Caco-2 (cell line): Measurements from ENCODE around the gene ECM2. TPM values are rescaled to one million over a fixed set of nuclear protein-coding genes. Genes with fewer than 3 reads are reported as not detected.

ENCODE experiments used
- BruUV-seq: library from RNA; stranded (reverse); fragments of 400-500 nt; replicated peaks from 2 replicates; lab custom pipeline; 2021; lab: Mats Ljungman, UMichigan
- CTCF ChIA-PET: fragments of 300-600 bp; sonication (Branson Sonifier 250); formaldehyde crosslinking; loops from one replicate; lab custom pipeline; 2022; ENCODE audit warnings: antibody characterized with exemption; lab: Charles Lee
- POLR2A ChIA-PET: fragments of 300-600 bp; sonication (Branson Sonifier 250); formaldehyde crosslinking; loops from one replicate; lab custom pipeline; 2022; ENCODE audit warnings: antibody characterized with exemption; lab: Charles Lee
- DNase-seq, 2 experiments: peaks; one replicate each; pipeline versions ENCODE4 v3.0.0 to v3.0.0-alpha.2; 2020 to 2022
- H3K27me3 ChIP-seq: replicated peaks from 2 replicates; pipeline ENCODE4 v1.6.0; 2011; ENCODE audit warnings: low read length; ENCODE audit not compliant: control insufficient read depth, insufficient read depth
- H3K36me3 ChIP-seq: 2 replicates; pipeline ENCODE4 v1.5.1; 2011; ENCODE audit warnings: low read length; ENCODE audit not compliant: control insufficient read depth, insufficient read depth
- H3K4me1 ChIP-seq: fragments of 250-450 bp; sonication (Bioruptor Pico); 2 replicates; pipeline ENCODE4 v1.5.1; 2020; ENCODE audit warnings: mild to moderate bottlenecking
- H3K4me3 ChIP-seq: 2 replicates; pipeline ENCODE4 v1.5.1; 2011; ENCODE audit warnings: low read depth, mild to moderate bottlenecking, control low read depth, low read length
- H3K9me3 ChIP-seq: fragments of 250-450 bp; sonication (Bioruptor Pico); 2 replicates; pipeline ENCODE4 v1.5.1; 2020; ENCODE audit warnings: mild to moderate bottlenecking, moderate library complexity
- H3K27ac Mint-ChIP-seq: one replicate; pipeline ENCODE4 v1.8.0; 2022; ENCODE audit warnings: mixed read lengths; ENCODE audit not compliant: unreplicated experiment
- H3K27me3 Mint-ChIP-seq: one replicate; pipeline ENCODE4 v1.8.0; 2022; ENCODE audit warnings: mixed read lengths; ENCODE audit not compliant: insufficient read depth, unreplicated experiment
- H3K36me3 Mint-ChIP-seq: one replicate; pipeline ENCODE4 v1.8.0; 2022; ENCODE audit warnings: mild to moderate bottlenecking, mixed read lengths; ENCODE audit not compliant: insufficient read depth, unreplicated experiment
- H3K4me1 Mint-ChIP-seq: one replicate; pipeline ENCODE4 v1.8.0; 2022; ENCODE audit warnings: low read depth, mixed read lengths; ENCODE audit not compliant: unreplicated experiment
- H3K4me3 Mint-ChIP-seq: one replicate; pipeline ENCODE4 v1.8.0; 2022; ENCODE audit warnings: mild to moderate bottlenecking, moderate library complexity, mixed read lengths; ENCODE audit not compliant: unreplicated experiment
- H3K9me3 Mint-ChIP-seq: one replicate; pipeline ENCODE4 v1.8.0; 2022; ENCODE audit warnings: mixed read lengths; ENCODE audit not compliant: unreplicated experiment
- intact Hi-C: fragments of 100-400 bp; cut with micrococcal nuclease; formaldehyde crosslinking; loops from one replicate; pipeline ENCODE4 v1.10.0; 2022; ENCODE audit not compliant: unreplicated experiment
- total RNA-seq: library from RNA; stranded (reverse); gene quantifications from 2 replicates; pipeline ENCODE4 v1.2.3, GENCODE V29; 2022
- TF ChIP-seq, protein P1 (sequence below), 2 experiments: fragments of 200-600 bp in 1 of 2; IDR thresholded peaks; 1 replicate in 1 of 2; 2 replicates in 1 of 2; pipeline versions ENCODE4 v1.5.1 to v1.8.0; 2011 to 2022; ENCODE audit warnings: antibody characterized with exemption in 1 of 2, control low read depth in 1 of 2, inconsistent platforms in 1 of 2, low read depth in 1 of 2, low read length in 1 of 2, mild to moderate bottlenecking in 1 of 2, moderate library complexity in 1 of 2; ENCODE audit not compliant: insufficient read depth in 1 of 2, severe bottlenecking in 1 of 2, unreplicated experiment in 1 of 2

Gene ECM2
- total RNA-seq, 1 experiment from 2014 or later, result not detected

DNA sequence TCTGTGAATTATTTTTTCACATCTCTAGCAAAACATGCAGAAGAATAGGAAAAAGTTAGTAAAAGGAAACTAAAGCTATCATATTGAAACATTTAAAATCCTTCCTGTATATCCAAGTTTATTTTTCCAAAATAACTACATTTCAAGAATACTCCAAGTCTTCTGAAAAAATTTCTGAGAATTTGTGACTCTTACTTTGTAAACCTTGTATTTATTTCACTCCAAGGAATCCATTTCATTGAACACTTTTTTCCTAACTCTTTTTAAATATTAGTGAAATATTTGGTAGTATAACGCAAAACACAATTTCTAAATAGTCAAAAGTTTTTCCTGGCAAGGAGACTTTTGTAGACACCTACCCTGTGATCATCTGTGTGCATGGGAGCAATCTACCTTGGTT is 19.3 kb downstream of the ECM2 start:
- Histone ChIP-seq H3K36me3 (no peaks in the 10 kb centered on the region), H3K4me3 (no peak overlapping the region), H3K27me3 (no peaks in the 10 kb centered on the region), H3K4me1 (no peaks in the 10 kb centered on the region), H3K9me3 (no peaks in the 10 kb centered on the region)
- TF ChIP-seq, protein P1, sequence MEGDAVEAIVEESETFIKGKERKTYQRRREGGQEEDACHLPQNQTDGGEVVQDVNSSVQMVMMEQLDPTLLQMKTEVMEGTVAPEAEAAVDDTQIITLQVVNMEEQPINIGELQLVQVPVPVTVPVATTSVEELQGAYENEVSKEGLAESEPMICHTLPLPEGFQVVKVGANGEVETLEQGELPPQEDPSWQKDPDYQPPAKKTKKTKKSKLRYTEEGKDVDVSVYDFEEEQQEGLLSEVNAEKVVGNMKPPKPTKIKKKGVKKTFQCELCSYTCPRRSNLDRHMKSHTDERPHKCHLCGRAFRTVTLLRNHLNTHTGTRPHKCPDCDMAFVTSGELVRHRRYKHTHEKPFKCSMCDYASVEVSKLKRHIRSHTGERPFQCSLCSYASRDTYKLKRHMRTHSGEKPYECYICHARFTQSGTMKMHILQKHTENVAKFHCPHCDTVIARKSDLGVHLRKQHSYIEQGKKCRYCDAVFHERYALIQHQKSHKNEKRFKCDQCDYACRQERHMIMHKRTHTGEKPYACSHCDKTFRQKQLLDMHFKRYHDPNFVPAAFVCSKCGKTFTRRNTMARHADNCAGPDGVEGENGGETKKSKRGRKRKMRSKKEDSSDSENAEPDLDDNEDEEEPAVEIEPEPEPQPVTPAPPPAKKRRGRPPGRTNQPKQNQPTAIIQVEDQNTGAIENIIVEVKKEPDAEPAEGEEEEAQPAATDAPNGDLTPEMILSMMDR (IDR thresholded peaks at IDR 0.05; ENCODE audit: insufficient read depth in 1 of 2, low read depth in 1 of 2, low read length in 1 of 2, severe bottlenecking in 1 of 2, unreplicated experiment in 1 of 2), result no peak
- no TSS peak for BruUV-seq
- no peak overlapping the region for H3K27ac Mint-ChIP-seq
- no peaks in the 10 kb centered on the region for H3K9me3 Mint-ChIP-seq
- H3K36me3 Mint-ChIP-seq, result no peaks in the 10 kb centered on the region
- H3K4me1 Mint-ChIP-seq, result no peaks in the 10 kb centered on the region
- no peaks in the 10 kb centered on the region for H3K27me3 Mint-ChIP-seq
- CTCF ChIA-PET, result no interaction called here
- POLR2A ChIA-PET, result no interaction called here
- no peak overlapping the region for H3K4me3 Mint-ChIP-seq
- no peak for DNase-seq
- intact Hi-C loops, result no loop called here

DNA sequence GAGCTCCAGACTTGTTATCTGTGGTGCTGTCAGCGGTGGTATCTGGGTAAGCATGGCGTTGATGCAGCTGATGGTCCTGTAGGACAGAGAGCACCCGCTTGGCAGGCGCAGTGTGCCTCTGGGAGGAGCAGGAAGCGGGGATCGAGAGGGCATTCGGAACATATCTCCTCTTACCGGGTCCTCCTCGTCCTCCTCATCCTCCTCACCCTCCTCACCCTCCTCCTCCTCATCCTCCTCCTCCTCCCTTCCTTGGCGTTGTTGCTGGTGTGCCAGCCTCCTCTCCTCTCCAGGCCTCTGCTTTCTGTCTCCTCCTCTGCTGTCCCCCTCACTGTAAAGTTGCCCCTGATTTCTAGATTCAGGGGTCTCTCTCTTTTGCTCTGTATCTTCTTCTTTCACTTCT is 21.2 kb downstream of the ECM2 start:
- Histone ChIP-seq H3K36me3 (no peaks in the 10 kb centered on the region), H3K4me3 (no peak overlapping the region), H3K27me3 (no peaks in the 10 kb centered on the region), H3K9me3 (no peaks in the 10 kb centered on the region), H3K4me1 (no peaks in the 10 kb centered on the region)
- ChIA-PET CTCF (no interaction called here), POLR2A (no interaction called here)
- Mint-ChIP-seq H3K4me3 (no peak overlapping the region), H3K27me3 (no peaks in the 10 kb centered on the region), H3K4me1 (no peaks in the 10 kb centered on the region), H3K9me3 (no peaks in the 10 kb centered on the region), H3K27ac (no peak overlapping the region), H3K36me3 (no peaks in the 10 kb centered on the region)
- DNase-seq, result no peak
- intact Hi-C loops, result no loop called here
- BruUV-seq, result no TSS peak
- TF ChIP-seq, protein P1 (IDR thresholded peaks at IDR 0.05; ENCODE audit: insufficient read depth in 1 of 2, low read depth in 1 of 2, low read length in 1 of 2, severe bottlenecking in 1 of 2, unreplicated experiment in 1 of 2), result no peak

DNA sequence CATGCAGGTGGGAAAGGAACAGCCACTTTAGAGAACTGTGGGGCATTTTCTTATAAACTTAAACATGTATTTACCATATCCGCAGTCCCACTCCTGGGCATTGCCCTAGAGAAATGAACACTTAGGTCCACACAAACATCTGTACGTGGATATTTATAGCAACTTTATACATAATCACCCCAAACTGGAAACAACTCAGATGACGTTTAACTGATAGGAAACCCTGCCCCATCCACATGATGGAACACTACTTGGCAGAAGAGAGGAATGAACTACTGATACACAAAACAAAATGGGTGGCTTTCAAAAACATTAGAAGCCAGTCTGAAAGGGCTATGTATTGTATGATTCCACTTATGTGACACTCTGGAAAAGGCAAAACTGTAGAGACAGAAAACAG is 22.4 kb downstream of the ECM2 start:
- POLR2A ChIA-PET, result no interaction called here
- Mint-ChIP-seq H3K27ac (no peak overlapping the region), H3K27me3 (no peaks in the 10 kb centered on the region), H3K4me3 (no peak overlapping the region), H3K9me3 (no peaks in the 10 kb centered on the region), H3K36me3 (no peaks in the 10 kb centered on the region), H3K4me1 (no peaks in the 10 kb centered on the region)
- intact Hi-C loops, result no loop called here
- DNase-seq, result no peak
- BruUV-seq, result no TSS peak
- no peak overlapping the region for H3K4me3 ChIP-seq
- H3K9me3 ChIP-seq, result no peaks in the 10 kb centered on the region
- no peaks in the 10 kb centered on the region for H3K27me3 ChIP-seq
- no peaks in the 10 kb centered on the region for H3K36me3 ChIP-seq
- H3K4me1 ChIP-seq, result no peaks in the 10 kb centered on the region
- CTCF ChIA-PET, result no interaction called here
- TF ChIP-seq, protein P1 (IDR thresholded peaks at IDR 0.05; ENCODE audit: insufficient read depth in 1 of 2, low read depth in 1 of 2, low read length in 1 of 2, severe bottlenecking in 1 of 2, unreplicated experiment in 1 of 2), result no peak
